ENCODE results near the gene OBSCN.

DNA sequence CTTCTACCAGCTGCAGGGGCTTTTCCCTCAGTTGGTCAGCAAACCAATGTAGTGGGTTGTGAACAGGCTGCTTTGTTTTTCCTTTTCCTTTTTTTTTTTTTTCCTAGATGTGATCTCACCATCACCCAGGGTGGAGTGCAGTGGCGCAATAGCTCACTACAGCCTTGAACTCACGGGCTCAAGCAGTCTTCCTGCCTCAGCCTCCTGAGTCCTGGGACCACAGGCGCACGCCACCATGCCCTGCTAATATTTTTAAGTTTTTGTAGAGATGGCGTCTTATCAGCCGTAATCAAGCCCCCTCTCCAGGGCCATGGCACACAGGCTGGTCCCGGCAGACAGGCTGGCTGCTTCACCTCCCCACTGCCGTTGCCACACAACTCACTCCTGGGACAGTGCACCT, 202.2 kb downstream of the OBSCN start:
- TF ChIP-seq, protein P1, sequence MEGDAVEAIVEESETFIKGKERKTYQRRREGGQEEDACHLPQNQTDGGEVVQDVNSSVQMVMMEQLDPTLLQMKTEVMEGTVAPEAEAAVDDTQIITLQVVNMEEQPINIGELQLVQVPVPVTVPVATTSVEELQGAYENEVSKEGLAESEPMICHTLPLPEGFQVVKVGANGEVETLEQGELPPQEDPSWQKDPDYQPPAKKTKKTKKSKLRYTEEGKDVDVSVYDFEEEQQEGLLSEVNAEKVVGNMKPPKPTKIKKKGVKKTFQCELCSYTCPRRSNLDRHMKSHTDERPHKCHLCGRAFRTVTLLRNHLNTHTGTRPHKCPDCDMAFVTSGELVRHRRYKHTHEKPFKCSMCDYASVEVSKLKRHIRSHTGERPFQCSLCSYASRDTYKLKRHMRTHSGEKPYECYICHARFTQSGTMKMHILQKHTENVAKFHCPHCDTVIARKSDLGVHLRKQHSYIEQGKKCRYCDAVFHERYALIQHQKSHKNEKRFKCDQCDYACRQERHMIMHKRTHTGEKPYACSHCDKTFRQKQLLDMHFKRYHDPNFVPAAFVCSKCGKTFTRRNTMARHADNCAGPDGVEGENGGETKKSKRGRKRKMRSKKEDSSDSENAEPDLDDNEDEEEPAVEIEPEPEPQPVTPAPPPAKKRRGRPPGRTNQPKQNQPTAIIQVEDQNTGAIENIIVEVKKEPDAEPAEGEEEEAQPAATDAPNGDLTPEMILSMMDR (IDR thresholded peaks at IDR 0.05; ENCODE audit: extremely low read depth in 1 of 2, insufficient read depth in 1 of 2, low read depth in 1 of 2, low read length in 2 of 2): no peak
- TF ChIP-seq POLR2AphosphoS5 (IDR thresholded peaks at IDR 0.05; ENCODE audit: insufficient read depth, low read depth, low read length): no peak
- TF ChIP-seq POLR2A (IDR thresholded peaks at IDR 0.05; ENCODE audit: low read depth, low read length): no peak
- TF ChIP-seq FOS (IDR thresholded peaks at IDR 0.05; ENCODE audit: borderline replicate concordance, insufficient read depth, low read length): no peak
- no peak for TF ChIP-seq EZH2 (IDR thresholded peaks at IDR 0.05; ENCODE audit: borderline replicate concordance, low read depth, low read length, severe bottlenecking)
